ENCODE data around the gene IRF3.
"Not testable (repeated sequence)": the region's sequence is repeated elsewhere in the genome, so short reads cannot be mapped to it uniquely, and the experiment has no call there.

IRF3 gene

GRCh38 chr19:49624967-49625910 lies 40.4 kb downstream of the IRF3 start:
- Histone ChIP-seq H3K4me3 (ENCODE audit: insufficient read depth in 1 of 2, low read depth in 1 of 2, low read length in 2 of 2) (no peak overlapping the region), H3K9ac (ENCODE audit: low read length) (no peak overlapping the region), H3K23ac (ENCODE audit: low read length in 2 of 2) (no peak overlapping the region), H3K14ac (ENCODE audit: low read length in 2 of 2) (no peak overlapping the region), H3K36me3 (ENCODE audit: control insufficient read depth in 1 of 2, insufficient read depth in 2 of 2, low read depth in 1 of 2, low read length in 2 of 2) (peaks cover 41 to 59% of the 10 kb centered on the region in 2 experiments), H2BK12ac (ENCODE audit: low read length in 2 of 2) (no peak overlapping the region), H2AK5ac (ENCODE audit: low read length, severe bottlenecking) (no peak overlapping the region), H3K4me1 (ENCODE audit: control insufficient read depth, insufficient read depth, low read depth, low read length) (peaks cover 7% of the 10 kb centered on the region), H2BK5ac (ENCODE audit: low read depth, low read length, poor library complexity, severe bottlenecking) (no peak overlapping the region), H3K9me3 (ENCODE audit: control insufficient read depth, low read length) (no peaks in the 10 kb centered on the region), H4K8ac (ENCODE audit: low read length) (no peak overlapping the region), H3K27me3 (ENCODE audit: control insufficient read depth in 1 of 2, insufficient read depth in 1 of 2, low read length in 2 of 2) (no peaks in the 10 kb centered on the region), H2BK120ac (ENCODE audit: low read depth, low read length) (no peak overlapping the region), H3K79me1 (replicated peaks; ENCODE audit: low read length, poor library complexity, severe bottlenecking) (peaks cover 33% of the 10 kb centered on the region), H3K4me2 (ENCODE audit: low read length, poor library complexity, severe bottlenecking) (no peak overlapping the region), H3K4ac (ENCODE audit: low read depth in 1 of 2, low read length in 2 of 2) (no peak overlapping the region), H2BK15ac (ENCODE audit: low read depth, poor library complexity, severe bottlenecking) (no peak overlapping the region), H4K91ac (ENCODE audit: low read length) (no peak overlapping the region), H3K27ac (ENCODE audit: low read length, poor library complexity, severe bottlenecking) (no peak overlapping the region), H3K18ac (ENCODE audit: low read depth in 1 of 2, low read length in 2 of 2) (no peak overlapping the region), H2AFZ (ENCODE audit: low read depth, low read length) (no peak overlapping the region)
- no peak for DNase-seq
- 94% methylated on average over 19 of the region's 27 CpGs for WGBS

DNA sequence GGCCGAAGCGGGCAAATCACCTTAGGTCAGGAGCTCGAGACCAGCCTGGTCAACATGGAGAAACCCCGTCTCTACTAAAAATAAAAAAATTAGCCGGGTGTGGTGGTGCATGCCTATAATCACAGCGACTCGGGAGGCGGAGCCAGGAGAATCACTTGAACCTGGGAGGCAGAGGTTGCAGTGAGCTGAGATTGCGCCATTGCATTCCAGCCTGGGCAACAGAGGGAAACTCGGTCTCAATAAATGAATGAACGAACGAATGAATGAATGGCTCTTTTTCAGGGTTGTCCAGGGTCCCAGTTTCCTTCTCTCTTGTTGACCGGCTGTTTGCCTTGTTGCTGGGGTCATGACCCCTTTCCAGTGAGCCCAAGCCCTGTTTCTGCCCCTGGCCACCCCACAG lies 47.8 kb downstream of the IRF3 start:
- not testable (repeated sequence) for H4K8ac ChIP-seq (ENCODE audit: low read length); DNase-seq; H3K18ac ChIP-seq (ENCODE audit: low read depth in 1 of 2, low read length in 2 of 2); H3K9ac ChIP-seq (ENCODE audit: low read length); H3K4ac ChIP-seq (ENCODE audit: low read depth in 1 of 2, low read length in 2 of 2); H2BK15ac ChIP-seq (ENCODE audit: low read depth, poor library complexity, severe bottlenecking); H3K14ac ChIP-seq (ENCODE audit: low read length in 2 of 2); H3K9me3 ChIP-seq (ENCODE audit: control insufficient read depth, low read length); H2BK12ac ChIP-seq (ENCODE audit: low read length in 2 of 2); H2BK120ac ChIP-seq (ENCODE audit: low read depth, low read length); H2AFZ ChIP-seq (ENCODE audit: low read depth, low read length); H2AK5ac ChIP-seq (ENCODE audit: low read length, severe bottlenecking); H3K23ac ChIP-seq (ENCODE audit: low read length in 2 of 2); H3K27ac ChIP-seq (ENCODE audit: low read length, poor library complexity, severe bottlenecking); H3K27me3 ChIP-seq (ENCODE audit: control insufficient read depth in 1 of 2, insufficient read depth in 1 of 2, low read length in 2 of 2); H3K4me2 ChIP-seq (ENCODE audit: low read length, poor library complexity, severe bottlenecking); H3K4me3 ChIP-seq (ENCODE audit: insufficient read depth in 1 of 2, low read depth in 1 of 2, low read length in 2 of 2); H4K91ac ChIP-seq (ENCODE audit: low read length); H2BK5ac ChIP-seq (ENCODE audit: low read depth, low read length, poor library complexity, severe bottlenecking)
- H3K4me1 ChIP-seq (ENCODE audit: control insufficient read depth, insufficient read depth, low read depth, low read length), result peaks cover 18% of the 10 kb centered on the region
- 96% methylated on average over 13 of the region's 13 CpGs for WGBS
- H3K36me3 ChIP-seq (ENCODE audit: control insufficient read depth in 1 of 2, insufficient read depth in 2 of 2, low read depth in 1 of 2, low read length in 2 of 2), result peaks cover 55 to 67% of the 10 kb centered on the region in 2 experiments
- peaks cover 51% of the 10 kb centered on the region for H3K79me1 ChIP-seq (replicated peaks; ENCODE audit: low read length, poor library complexity, severe bottlenecking)

GRCh38 chr19:49616945-49617344 lies 48.7 kb downstream of the IRF3 start:
- no peak overlapping the region for H3K4me2 ChIP-seq (ENCODE audit: low read length, poor library complexity, severe bottlenecking)
- no peak for DNase-seq
- no peak overlapping the region for H2BK120ac ChIP-seq (ENCODE audit: low read depth, low read length)
- no peak overlapping the region for H3K14ac ChIP-seq (ENCODE audit: low read length in 2 of 2)
- H3K9ac ChIP-seq (ENCODE audit: low read length), result no peak overlapping the region
- H3K4ac ChIP-seq (ENCODE audit: low read depth in 1 of 2, low read length in 2 of 2), result no peak overlapping the region
- no peaks in the 10 kb centered on the region for H3K27me3 ChIP-seq (ENCODE audit: control insufficient read depth in 1 of 2, insufficient read depth in 1 of 2, low read length in 2 of 2)
- H3K23ac ChIP-seq (ENCODE audit: low read length in 2 of 2), result no peak overlapping the region
- WGBS, result 100% methylated on average over 5 of the region's 7 CpGs
- H4K8ac ChIP-seq (ENCODE audit: low read length), result no peak overlapping the region
- H3K79me1 ChIP-seq (replicated peaks; ENCODE audit: low read length, poor library complexity, severe bottlenecking), result peaks cover 47% of the 10 kb centered on the region
- H2AK5ac ChIP-seq (ENCODE audit: low read length, severe bottlenecking), result no peak overlapping the region
- peaks cover 20% of the 10 kb centered on the region for H3K4me1 ChIP-seq (ENCODE audit: control insufficient read depth, insufficient read depth, low read depth, low read length)
- no peak overlapping the region for H2BK15ac ChIP-seq (ENCODE audit: low read depth, poor library complexity, severe bottlenecking)
- H3K18ac ChIP-seq (ENCODE audit: low read depth in 1 of 2, low read length in 2 of 2), result no peak overlapping the region
- H4K91ac ChIP-seq (ENCODE audit: low read length), result no peak overlapping the region
- no peak overlapping the region for H2BK5ac ChIP-seq (ENCODE audit: low read depth, low read length, poor library complexity, severe bottlenecking)
- no peak overlapping the region for H2BK12ac ChIP-seq (ENCODE audit: low read length in 2 of 2)
- H3K36me3 ChIP-seq (ENCODE audit: control insufficient read depth in 1 of 2, insufficient read depth in 2 of 2, low read depth in 1 of 2, low read length in 2 of 2), result peaks cover 51 to 73% of the 10 kb centered on the region in 2 experiments
- no peaks in the 10 kb centered on the region for H3K9me3 ChIP-seq (ENCODE audit: control insufficient read depth, low read length)
- no peak overlapping the region for H3K4me3 ChIP-seq (ENCODE audit: insufficient read depth in 1 of 2, low read depth in 1 of 2, low read length in 2 of 2)
- H3K27ac ChIP-seq (ENCODE audit: low read length, poor library complexity, severe bottlenecking), result no peak overlapping the region
- H2AFZ ChIP-seq (ENCODE audit: low read depth, low read length), result no peak overlapping the region

- Histone ChIP-seq H3K36me3 (ENCODE audit: control insufficient read depth in 1 of 2, insufficient read depth in 2 of 2, low read depth in 1 of 2, low read length in 2 of 2) (peaks cover 46 to 70% of the 10 kb centered on the region in 2 experiments), H2BK12ac (ENCODE audit: low read length in 2 of 2) (no peak overlapping the region), H3K9me3 (ENCODE audit: control insufficient read depth, low read length) (no peaks in the 10 kb centered on the region), H3K79me1 (replicated peaks; ENCODE audit: low read length, poor library complexity, severe bottlenecking) (peaks cover 43% of the 10 kb centered on the region), H4K8ac (ENCODE audit: low read length) (no peak overlapping the region), H4K91ac (ENCODE audit: low read length) (no peak overlapping the region), H2BK5ac (ENCODE audit: low read depth, low read length, poor library complexity, severe bottlenecking) (no peak overlapping the region), H2BK120ac (ENCODE audit: low read depth, low read length) (no peak overlapping the region), H3K23ac (ENCODE audit: low read length in 2 of 2) (no peak overlapping the region), H3K27me3 (ENCODE audit: control insufficient read depth in 1 of 2, insufficient read depth in 1 of 2, low read length in 2 of 2) (no peaks in the 10 kb centered on the region), H3K18ac (ENCODE audit: low read depth in 1 of 2, low read length in 2 of 2) (no peak overlapping the region), H3K4ac (ENCODE audit: low read depth in 1 of 2, low read length in 2 of 2) (no peak overlapping the region), H2BK15ac (ENCODE audit: low read depth, poor library complexity, severe bottlenecking) (no peak overlapping the region), H2AK5ac (ENCODE audit: low read length, severe bottlenecking) (no peak overlapping the region), H3K4me3 (ENCODE audit: insufficient read depth in 1 of 2, low read depth in 1 of 2, low read length in 2 of 2) (no peak overlapping the region), H3K4me1 (ENCODE audit: control insufficient read depth, insufficient read depth, low read depth, low read length) (peaks cover 20% of the 10 kb centered on the region), H3K27ac (ENCODE audit: low read length, poor library complexity, severe bottlenecking) (no peak overlapping the region), H3K9ac (ENCODE audit: low read length) (no peak overlapping the region), H3K14ac (ENCODE audit: low read length in 2 of 2) (no peak overlapping the region), H2AFZ (ENCODE audit: low read depth, low read length) (no peak overlapping the region), H3K4me2 (ENCODE audit: low read length, poor library complexity, severe bottlenecking) (no peak overlapping the region)
- no peak for DNase-seq
- 97% methylated on average over 7 of the region's 7 CpGs for WGBS
These were observed 49.1 kb downstream of the IRF3 start for GRCh38 chr19:49616532-49616931.
